ENCODE data around the gene CISD1. TPM values are rescaled to one million over a fixed set of nuclear protein-coding genes. Genes with fewer than 3 reads are reported as not detected.

The CISD1 gene
- total RNA-seq = 44.3 and 47.6 TPM in 2 replicates

DNA sequence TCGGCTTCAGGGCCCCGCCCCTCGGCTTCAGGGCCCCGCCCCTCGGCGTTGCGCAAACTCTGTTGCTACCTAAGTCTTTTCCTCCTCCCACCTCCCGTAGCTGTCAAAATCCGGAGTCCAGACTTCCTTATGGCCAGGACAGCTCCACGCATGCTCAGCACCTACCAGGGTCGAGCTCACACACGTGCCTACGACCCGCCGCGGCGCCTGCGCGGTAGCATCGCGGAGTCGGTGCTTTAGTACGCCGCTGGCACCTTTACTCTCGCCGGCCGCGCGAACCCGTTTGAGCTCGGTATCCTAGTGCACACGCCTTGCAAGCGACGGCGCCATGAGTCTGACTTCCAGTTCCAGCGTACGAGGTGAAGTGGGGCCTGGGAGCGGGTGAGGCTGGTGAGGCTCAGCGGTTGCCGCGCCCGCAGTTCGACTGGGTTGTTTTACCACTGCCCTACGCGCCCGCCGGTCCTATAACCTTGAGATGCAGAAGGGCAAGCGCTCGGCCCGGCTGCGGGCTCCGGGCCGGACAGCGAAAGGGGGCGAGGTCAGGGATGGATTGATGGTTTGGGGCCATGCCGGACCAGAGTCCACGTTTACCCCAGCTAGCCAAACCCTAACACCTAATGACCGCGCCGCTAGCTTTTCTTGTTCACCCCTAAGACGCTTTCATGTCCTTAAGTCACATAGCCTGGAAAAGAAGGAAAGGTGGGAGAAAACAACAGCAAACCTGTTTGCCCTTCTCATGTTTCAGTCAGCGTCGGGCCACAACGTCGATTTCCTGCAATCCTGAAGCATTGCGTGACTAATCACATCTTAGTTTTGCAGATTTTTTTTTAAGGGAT lies at the start of gene CISD1:
Gene CISD1, plus strand, starts transcription at position 217 of the 836 bp plus-strand sequence. Its CDS starts 112 bp downstream, at position 329.

DNA sequence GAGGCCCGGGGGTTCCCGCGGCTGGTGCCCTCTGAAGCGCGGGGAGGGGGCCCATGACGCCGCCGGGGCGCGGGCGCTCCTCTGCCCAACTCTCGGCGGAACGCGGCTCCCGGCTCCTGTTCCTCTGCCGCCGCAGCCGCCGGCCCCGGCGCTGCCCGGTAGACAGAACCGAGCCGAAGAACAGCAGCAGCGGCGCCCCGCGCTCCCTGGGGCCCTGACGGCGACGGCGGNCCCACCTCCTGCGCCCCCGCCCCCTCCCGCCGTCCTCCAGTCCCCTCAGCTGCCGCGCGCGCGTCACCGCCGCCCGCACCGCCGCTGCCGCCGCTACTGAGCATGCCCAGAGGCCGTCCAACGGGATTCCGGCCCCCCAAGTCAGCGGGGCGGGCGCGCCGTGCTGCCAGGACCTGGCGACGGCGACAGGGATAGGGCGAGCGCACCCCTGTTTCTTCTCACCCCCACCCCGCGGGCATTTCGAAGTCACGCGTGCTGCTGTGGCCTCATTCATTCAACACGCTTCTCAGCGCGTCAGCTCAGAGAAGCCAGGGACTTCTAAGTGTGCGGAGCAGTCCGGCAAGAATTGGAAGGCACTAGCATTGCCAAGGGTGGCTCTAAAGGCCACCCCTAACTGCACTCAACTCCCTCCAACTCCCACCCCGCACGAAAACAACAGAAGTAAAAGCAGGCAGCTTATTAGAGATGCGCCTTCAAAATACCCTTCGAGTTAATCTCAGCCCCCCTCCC lies 1.1 kb upstream of the CISD1 start, which contains the start of gene IPMK:
Gene IPMK, minus strand, starts transcription at position 182 of the 741 bp plus-strand sequence. CDS start 283 bp downstream, outside the sequence.

DNA sequence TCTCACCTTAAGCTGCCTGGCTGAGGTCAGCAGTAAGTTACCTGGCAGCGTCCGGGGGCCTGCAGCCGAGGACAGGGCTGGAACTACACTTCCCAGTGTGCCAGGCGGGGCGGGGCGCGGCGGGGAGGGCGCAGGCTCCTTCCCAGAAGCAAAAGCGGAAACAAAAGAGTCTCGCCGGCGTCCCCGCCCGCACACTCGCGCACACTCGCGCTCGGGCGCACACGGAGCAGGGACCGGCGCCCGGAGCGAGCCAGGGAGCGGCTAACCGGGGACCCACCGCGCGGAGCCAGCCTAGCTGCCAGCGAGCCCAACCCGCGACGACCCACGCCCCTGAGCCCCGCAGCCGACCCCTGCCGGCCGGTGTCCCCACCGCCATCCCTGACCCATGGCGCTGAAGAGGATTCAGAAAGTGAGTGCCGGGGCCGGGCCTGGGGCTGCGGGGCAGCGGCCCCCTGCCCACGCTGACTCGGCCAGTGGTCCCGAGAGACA lies 65.9 kb downstream of the CISD1 start, which contains the start of gene UBE2D1:
Gene UBE2D1, plus strand, starts transcription at position 190 of the 489 bp plus-strand sequence. Its CDS starts 196 bp downstream, at position 386.

Other genes with a start within 250 kb of the CISD1 start
- gene IPMK, start 1.3 kb upstream of the CISD1 start, total RNA-seq = 1.4 and 1.9 TPM in 2 replicates
- 8.1 and 14.0 TPM in 2 replicates for gene UBE2D1, start 65.8 kb downstream of the CISD1 start, total RNA-seq
- gene TFAM, start 116.2 kb downstream of the CISD1 start, total RNA-seq = 10.8 and 13.0 TPM in 2 replicates
- gene BICC1, start 243.7 kb downstream of the CISD1 start, total RNA-seq = 11.9 and 13.5 TPM in 2 replicates

Measured in myometrial cell (primary cell).